ENCODE measurements around the gene NNMT. TPM values are rescaled to one million over a fixed set of nuclear protein-coding genes. Genes with fewer than 3 reads are reported as not detected.

Gene NNMT
- total and polyA plus RNA-seq, 9 of the 15 experiments (the other 6 are each of a cell fraction or from before 2014, with no cell fraction given): 6.1 to 15.0 (median 11.2) TPM

GRCh38 chr11:114278342-114279065 lies 17.7 kb upstream of the NNMT start (continued):
- no peak for TF ChIP-seq ZBTB2 (IDR thresholded peaks at IDR 0.05)
- TF ChIP-seq RHOXF2B (CRISPR knock-in tag; conservative IDR thresholded peaks at IDR 0.05): no peak
- no peak for TF ChIP-seq HDAC3 (IDR thresholded peaks at IDR 0.05; ENCODE audit: borderline replicate concordance, partially characterized antibody)
- no peak for TF ChIP-seq ZFX (CRISPR knock-in tag; IDR thresholded peaks at IDR 0.05)
- TF ChIP-seq, protein P1, sequence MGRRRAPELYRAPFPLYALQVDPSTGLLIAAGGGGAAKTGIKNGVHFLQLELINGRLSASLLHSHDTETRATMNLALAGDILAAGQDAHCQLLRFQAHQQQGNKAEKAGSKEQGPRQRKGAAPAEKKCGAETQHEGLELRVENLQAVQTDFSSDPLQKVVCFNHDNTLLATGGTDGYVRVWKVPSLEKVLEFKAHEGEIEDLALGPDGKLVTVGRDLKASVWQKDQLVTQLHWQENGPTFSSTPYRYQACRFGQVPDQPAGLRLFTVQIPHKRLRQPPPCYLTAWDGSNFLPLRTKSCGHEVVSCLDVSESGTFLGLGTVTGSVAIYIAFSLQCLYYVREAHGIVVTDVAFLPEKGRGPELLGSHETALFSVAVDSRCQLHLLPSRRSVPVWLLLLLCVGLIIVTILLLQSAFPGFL (CRISPR knock-in tag; IDR thresholded peaks at IDR 0.05): no peak
- TF ChIP-seq DMBX1 (CRISPR knock-in tag; IDR thresholded peaks at IDR 0.05; ENCODE audit: borderline replicate concordance): no peak
- no peak for TF ChIP-seq ZNF668 (CRISPR knock-in tag; IDR thresholded peaks at IDR 0.05)
- TF ChIP-seq ZNF224 (CRISPR knock-in tag; IDR thresholded peaks at IDR 0.05): no peak
- no peak for TF ChIP-seq PURB (CRISPR knock-in tag; IDR thresholded peaks at IDR 0.05; ENCODE audit: low read depth)
- TF ChIP-seq POLR3A (IDR thresholded peaks at IDR 0.05; ENCODE audit: borderline replicate concordance, extremely low read depth, insufficient read depth, insufficient read length): no peak

Data from K562 (cell line).